Smooth muscle cell of the brain vasculature (primary cell): ENCODE data around the gene GUCY2C.

Experiments used
- DNase-seq: peaks from one replicate; pipeline ENCODE4 v3.0.0-alpha.2; 2012; ENCODE audit warnings: low read depth, low spot score

The GUCY2C gene

DNA sequence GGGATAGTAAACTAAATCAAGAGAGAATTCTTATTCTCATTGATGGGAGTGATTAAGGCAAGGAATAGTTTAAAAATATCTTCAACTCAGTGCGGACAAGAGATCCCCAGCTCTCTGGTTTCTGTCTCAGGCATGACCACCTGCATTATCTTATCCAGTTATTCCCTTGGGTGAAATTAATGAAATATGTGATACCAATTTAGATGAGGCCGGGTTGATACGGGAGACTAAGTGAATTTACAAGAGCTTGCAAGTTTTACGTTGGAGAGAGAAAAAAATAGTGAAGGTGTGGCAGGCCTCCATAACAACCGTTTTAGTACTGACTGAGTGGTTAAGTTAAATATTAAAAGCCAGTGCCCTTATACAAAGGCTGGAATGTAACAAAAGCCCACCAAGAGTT, 67.6 kb downstream of the GUCY2C start:
- DNase-seq: no peak

DNA sequence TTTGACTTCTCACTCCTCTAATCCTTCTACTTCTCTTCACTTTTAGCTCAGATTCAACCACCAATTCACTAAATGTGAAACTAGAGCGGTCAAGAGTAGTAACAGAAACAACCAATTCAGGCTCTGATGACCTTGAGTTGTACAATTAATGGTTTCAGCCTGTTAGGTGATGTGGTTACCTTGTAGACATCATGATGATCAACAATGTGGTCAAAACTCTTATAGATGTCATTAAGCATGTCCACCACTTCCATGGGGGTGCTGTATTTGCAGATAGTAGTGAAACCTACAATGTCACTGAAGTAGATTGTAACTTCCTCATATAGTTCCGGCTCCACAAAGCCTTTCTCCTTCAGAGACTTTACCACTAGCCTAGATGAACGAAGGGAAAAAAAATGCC, 74.6 kb downstream of the GUCY2C start:
- no peak for DNase-seq

DNA sequence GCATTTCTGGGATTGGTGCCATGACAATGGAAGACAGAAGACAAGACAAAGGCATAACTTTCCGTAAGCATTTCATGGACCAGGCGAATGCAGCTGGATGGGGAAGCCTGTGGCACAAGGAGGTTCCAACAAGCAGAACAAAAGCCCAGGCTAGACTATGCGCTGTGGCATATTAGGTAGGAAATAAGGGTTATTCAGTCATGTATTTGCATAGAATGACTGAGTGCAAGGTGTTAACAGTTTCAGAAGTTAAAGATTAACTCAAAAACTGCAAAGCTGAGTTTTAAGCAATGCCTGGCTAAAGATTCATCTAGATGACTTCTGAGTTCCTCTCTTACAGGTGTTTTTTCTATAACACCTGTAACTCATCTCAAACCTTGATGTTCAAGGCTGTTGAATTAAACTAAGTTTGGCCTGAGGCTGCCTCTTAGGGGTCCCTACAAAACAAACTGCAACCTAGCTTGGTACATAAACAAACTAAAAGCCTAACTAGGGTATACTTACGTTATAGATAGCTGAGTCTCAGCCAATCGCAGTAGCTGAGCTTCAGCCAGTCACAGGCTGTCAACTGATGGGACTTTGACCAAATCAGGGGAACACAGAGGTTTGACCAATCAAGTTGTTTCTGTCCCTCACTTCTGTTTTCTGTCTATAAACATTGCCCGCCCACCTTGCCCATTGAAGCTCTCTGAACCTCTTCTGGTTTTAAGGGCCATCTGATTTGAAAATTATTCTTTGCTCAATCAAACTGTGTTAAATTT, 76.5 kb downstream of the GUCY2C start:
- DNase-seq: no peak

- no peak for DNase-seq
Observed at GRCh38 chr12:14618983-14619382, 77.4 kb downstream of the GUCY2C start.

GRCh38 chr12:14614704-14615121, 81.7 kb downstream of the GUCY2C start:
- no peak for DNase-seq

DNA sequence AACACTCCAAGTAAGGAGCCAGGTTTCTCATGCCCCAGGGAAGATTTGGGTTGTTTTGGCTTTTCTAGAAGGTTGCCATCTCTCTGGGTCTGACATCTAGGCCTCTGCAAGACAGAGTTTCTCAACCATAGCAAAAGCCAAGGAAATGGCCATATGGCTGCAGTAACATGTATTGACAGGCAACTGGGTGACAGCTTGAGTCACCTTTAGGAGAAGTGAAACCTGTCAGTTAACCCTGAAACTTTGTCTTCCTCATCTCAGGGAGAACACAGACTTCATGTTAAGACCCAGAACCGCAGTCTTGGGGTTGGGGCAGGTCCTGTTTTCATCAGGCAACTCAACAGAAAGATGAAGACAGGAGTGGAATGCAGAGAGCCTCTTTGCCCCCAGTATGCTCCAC, 82.7 kb downstream of the GUCY2C start:
- no peak for DNase-seq

DNA sequence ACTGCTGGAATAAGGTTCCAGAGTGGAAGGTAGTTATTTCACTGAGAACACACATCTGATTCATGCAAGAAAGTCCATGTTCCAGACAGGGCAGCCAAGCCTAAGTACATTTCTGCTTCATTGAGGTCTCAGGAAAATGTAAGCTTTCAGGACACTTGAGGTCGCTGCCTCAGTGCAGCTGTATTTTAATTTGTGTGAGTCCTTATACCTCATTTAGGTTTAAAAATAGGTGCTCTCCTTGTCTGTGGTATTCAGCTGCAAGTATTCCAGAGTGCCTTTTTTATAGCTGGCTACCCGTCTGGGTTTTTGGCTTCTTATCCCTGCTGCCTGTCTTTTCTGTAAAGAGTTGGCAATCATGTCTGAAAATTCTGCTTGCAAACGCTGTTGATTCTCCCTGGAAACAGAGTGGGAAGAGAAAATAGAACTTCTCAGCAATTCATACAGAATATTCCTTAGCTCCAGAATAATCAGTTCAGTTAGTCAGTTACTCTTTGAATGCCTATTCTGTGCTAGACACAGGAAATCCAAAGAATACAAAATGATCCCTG, 83.4 kb downstream of the GUCY2C start:
- no peak for DNase-seq

DNA sequence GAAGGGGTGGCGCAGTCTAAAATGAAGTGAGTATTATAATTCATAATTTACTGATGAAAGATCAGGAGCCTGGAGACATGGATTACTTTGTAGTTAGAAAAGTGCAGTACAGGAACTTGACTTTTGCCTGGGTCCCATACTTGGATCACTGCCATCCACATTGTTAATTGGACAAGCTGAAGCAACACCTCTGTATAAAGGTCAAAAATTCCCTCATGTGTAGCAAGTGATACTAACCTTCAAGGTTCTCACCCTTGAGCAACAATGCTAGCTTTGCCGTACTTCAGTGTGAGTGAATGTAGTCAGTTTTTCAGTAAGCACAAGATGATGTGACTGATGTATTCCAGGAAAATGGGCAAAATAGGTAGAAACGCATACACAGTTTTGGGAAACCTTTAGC, 84.1 kb downstream of the GUCY2C start:
- DNase-seq: no peak

DNA sequence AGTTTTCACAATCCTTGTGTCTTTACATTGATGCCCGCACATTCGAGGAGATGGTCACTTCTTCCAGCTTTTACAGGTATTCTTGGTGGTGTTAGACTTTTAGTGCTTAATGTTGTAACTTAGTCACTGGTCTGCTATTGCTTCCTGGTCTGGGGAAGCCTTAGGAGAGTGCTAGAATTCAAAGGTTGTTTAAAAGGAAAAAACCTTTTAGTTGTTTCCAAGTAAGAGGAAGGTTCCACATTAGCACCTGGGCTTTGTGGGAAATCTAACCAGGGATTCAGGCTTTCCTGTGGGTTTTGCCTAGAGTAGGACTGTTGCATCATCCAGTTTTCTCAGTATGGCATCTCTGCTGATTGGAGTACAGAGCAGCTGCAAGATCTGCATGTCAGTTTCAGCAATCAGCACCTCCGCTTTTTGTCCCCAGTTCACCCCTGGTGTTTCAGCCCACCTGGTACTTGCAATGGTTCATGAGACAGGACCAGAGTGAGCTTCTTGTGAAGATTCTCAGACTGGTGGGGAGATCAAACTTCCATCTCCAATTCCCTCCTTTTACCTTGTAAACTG, 84.7 kb downstream of the GUCY2C start:
- no peak for DNase-seq

DNA sequence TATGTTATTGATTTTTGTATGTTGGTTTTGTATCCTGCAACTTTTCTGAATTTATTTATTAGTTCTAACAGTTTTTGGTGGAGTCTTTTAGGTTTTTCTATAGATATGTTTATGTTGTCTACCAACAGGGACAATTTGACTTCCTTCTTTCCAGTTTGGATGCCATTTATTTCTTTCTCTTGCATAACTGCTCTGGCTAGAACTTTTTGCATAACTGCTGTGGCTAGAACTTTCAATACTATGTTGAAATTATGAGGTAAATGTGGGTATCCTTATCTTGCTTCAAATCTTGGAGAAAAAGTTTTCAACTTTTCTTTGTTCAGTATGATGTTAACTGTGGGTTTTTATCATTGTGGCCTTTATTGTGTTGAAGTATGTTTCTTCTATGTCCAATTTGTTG, 88.8 kb downstream of the GUCY2C start:
- no peak for DNase-seq

GRCh38 chr12:14605401-14605989, 90.9 kb downstream of the GUCY2C start:
- no peak for DNase-seq

GRCh38 chr12:14601692-14602478, 94.5 kb downstream of the GUCY2C start:
- DNase-seq: no peak

DNA sequence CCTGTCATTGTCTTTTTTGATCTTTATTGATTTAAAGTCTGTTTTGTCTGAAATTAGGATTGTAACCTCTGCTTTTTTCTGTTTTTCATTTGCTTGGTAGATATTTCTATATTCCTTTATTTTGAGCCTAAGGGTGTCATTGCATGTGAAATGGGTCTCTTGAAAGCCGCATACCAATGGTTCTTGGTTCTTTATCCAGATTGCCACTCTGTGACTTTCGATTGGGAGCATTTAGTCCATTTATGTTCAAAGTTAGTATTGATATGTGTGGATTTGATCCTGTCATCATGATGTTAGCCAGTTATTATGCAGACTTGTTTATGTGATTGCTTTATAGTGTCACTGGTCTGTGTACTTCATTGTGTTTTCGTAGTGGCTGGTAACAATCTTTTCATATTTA, 98.9 kb downstream of the GUCY2C start:
- no peak for DNase-seq

- DNase-seq: no peak
Observed at GRCh38 chr12:14591719-14592118, 104.7 kb downstream of the GUCY2C start.

DNA sequence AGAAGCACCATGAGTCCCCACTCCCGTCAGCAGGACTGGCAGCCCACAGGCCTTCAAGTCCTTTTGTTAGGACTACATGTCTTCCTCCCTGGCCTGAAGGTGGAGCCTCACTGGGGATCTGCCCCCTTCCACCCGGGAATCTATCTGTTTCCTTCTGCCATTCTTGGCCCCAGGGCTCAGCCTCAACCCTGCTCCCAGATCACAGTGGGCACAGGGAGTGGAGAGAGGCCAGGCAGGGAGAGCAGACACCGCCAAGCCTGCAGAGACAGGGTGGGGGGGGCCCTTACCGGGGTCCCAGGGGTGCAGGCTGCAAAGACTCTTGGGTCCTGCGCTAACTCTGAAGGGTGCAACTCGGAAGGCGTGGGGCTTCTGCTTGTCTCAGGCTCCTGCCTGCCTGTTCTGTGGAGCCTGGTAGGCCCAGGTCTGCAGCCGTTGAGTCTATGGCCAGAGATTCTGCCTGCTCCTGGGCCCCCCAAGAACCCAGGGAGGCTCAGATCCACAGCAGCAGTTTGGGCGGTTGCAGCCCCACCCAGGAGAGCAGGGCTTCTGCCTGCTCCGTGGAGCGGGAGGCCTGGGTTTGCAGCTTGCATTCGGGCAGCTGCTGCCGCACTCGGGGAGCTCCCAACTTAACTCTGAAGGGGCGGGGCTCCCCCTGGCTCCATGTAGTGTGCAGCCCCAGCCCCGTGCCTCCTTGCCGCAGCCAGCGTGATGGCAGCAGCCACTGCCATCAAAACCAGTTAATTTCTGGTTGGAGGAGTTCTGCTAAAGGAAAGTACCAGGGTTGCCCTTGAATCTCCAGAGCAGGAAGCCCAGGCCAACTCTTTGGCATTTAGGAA, 107.0 kb downstream of the GUCY2C start:
- no peak for DNase-seq

- no peak for DNase-seq
Observed at GRCh38 chr12:14588571-14588970, 107.8 kb downstream of the GUCY2C start.

DNA sequence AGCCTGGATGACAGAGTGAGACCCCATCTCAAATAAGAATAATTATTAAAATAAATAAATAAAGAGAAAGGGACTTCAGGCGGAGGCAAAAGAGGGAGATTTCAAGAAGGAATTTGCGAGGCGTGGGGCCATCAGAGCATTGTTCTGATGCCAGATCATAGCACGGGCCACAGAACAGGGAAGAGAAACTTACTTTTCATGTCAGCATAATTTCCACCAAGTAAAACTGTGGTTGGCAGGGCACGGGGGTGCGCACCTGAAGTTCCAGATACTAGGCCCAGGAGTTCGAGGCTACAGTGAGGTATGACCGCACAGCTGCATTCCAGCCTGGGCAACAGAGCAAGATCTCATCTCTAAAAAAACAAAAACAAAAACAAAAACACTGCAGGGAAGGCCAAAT, 117.8 kb downstream of the GUCY2C start:
- no peak for DNase-seq

GRCh38 chr12:14577344-14577743, 119.1 kb downstream of the GUCY2C start:
- no peak for DNase-seq

DNA sequence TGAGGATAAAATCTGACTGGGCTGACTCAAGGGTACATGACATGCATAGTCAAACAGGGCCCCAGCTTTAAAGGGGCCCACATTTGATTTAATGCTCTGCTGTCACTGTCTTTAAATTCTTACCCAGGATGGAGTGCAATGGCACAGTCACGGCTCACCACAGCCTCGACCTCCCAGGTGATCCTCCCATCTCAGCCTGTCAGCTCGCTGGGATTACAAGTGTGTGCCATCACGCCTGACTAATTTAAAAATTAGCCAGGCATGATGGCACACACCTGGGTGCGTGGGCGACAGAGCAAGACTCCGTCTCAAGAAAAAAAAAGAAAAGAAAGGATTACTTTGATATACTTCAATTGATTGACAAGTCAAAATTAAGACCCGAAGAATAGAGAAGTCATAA, 119.5 kb downstream of the GUCY2C start:
- DNase-seq: no peak

DNA sequence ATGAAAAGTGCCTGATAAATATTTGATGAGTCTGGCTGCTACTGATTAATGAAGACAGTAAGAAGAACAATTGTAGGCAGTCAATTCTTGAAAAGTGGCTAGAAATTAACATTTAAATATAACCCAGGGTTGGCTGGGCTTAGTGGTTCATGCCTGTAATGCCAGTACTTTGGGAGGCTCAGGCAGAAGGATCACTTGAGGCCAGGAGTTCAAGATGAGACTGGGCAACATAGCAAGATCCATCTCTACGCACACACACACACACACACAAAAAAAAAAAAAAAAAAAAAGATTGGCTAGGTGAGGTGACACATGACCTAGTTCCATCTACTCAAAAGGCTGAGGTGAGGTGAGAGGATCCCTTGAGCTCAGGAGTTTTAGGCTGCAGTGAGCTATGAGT, 120.8 kb downstream of the GUCY2C start:
- DNase-seq: no peak

- no peak for DNase-seq
Observed at GRCh38 chr12:14573118-14573517, 123.3 kb downstream of the GUCY2C start.
